Measurements from ENCODE around the gene PHF21A.

The PHF21A gene

DNA sequence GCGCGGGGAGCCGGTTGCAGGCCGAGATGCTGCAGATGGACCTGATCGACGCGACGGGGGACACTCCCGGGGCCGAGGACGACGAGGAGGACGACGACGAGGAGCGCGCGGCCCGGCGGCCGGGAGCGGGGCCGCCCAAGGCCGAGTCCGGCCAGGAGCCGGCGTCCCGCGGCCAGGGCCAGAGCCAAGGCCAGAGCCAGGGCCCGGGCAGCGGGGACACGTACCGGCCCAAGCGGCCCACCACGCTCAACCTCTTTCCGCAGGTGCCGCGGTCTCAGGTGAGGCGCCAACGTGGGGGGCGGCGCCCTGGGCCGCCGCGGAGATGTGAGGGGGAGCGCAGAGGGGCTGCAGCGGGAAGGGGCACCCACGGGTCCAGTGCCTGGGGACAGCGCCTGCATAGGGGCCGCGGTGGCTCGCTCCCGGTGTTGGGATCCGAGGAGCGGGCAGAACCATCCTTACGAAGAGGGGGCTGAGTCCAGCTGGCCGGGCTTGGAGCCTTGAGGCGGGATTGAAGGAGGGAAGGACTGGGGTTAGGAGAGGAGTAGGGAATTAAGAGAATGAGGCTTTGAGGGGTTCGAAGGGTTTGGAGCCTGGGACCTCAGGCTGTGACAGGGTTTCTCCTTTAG lies 221.0 kb downstream of the PHF21A start:
- DNase-seq: peak; percentile 69

DNA sequence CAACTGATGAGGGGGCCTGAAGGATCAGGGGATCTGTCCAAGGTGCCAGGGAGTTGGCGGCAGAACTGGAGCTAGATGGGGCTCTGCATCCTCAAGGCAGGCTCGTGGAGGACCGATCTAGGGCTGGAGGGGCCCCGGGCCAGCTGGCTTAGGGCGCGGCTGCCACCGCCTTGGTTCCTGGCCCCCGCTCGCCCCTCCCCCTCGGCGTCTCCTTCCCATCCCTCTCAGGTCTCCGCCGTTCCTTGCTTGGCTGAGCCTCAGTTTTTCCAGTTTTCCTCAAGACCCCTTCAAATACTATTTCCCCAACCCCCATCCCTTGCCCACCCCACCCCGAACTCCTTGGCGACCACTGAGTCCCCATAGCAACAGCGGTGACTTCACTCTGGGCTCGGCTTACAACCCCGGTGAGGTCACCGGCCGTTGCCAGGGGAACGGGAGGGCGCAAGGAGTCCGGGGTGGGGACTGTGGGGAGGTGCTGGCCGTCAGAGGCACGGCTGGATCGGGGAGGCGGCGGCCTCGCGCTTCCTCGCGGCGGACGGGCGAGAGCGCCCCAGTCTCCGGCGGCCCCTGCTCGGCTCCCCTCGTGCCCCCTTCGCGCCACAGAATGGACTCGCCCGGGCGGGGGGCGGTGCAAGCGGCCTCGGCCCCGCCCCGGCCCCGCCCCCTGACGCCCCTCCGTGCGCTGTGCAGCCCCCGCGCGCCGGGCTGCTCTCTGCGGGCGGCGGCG lies 221.6 kb downstream of the PHF21A start:
- peak; percentile 96 for DNase-seq

GRCh38 chr11:45899086-45899447 lies 222.2 kb downstream of the PHF21A start:
- no peak for DNase-seq

DNA sequence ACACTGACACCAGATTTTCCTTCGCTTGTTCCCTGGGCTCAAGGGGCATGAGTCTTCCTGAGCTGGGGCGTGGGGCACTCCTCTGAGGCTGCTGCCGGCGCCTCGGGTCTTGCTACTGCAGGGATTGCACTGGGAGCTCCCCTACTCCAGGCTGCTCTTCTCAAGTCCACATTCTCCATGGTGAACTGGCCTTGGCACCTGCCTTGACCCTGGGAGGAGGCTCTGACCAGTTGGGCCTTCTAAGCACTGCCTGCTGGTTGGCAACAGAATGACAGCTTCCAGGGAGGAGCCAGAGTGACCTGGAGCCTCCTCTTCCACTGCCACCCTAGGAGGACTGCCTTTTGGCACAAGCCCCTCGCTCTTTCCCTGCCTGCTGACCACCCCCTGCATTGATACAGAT lies 223.7 kb downstream of the PHF21A start:
- DNase-seq: no peak

DNA sequence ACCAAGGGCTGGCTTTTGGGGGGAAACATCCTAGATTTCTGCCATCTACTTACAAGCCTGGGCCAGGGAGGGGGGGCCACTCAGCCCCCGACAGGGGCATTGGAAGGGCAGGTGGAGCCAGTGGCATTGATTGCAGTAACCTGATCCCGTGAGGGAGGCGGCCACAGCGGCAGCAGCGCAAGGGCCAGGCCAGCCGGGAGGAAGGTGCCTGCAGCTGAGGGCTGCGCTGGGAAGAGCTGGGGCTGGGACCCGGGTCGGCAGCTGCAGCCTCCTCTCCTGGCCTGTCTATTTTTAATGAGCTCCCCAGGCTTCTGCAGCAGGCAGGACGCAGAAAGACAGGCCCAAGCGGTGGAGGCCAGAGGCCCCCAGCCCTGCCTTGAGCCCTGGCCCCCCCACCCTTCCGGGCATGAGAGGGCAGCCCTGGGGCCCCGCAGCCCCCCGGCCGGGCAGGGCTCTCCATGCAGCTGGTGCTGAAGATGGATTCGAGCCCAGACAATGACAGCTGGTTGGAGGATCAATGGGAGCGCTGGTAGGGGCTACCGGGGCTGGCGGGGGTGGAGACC lies 224.8 kb downstream of the PHF21A start:
- peak; percentile 85 for DNase-seq

GRCh38 chr11:45895553-45896259 lies 225.5 kb downstream of the PHF21A start:
- no peak for DNase-seq

- no peak for DNase-seq
These were observed 226.6 kb downstream of the PHF21A start for GRCh38 chr11:45894555-45895247.

DNA sequence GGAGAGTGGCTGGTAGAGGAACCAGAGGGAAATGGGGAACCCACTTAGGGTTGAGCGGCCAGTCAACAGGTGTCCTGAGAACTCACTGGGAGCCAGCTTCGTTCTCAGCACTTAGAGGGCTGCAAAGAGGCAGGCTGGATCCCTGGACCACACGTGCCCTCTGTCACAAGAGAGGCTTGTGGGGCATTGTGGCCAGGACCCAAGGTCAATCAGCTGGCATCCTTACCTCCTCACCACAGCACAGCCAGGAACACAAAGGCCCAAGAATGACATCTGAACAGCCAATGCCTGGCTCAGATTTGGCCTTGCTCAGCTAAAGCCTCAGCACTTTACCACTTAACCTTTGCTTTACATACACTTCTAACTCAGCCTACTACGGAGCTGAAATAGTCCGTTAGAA lies 228.4 kb downstream of the PHF21A start:
- DNase-seq: no peak

GRCh38 chr11:45890886-45891550 lies 230.2 kb downstream of the PHF21A start:
- DNase-seq: no peak

DNA sequence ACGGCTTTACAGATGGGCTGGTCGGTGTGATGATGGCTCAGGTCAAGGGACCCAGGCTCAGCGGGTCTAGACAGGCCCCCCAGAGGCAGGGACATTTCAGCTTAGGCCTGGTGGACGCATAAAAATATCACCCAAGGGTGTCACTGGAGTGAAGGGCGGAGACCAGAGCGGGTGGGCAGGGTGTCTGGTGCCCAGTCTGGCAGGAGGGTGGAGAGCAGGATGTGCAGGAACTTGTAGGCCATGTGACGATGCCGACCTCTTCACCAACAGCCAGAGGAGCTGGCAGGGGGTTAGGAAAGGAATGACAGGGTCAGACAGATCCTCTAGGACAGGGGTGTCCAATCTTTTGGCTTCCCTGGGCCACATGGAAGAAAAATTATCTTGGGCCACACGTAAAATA lies 231.3 kb downstream of the PHF21A start:
- DNase-seq: no peak

- no peak for DNase-seq
These were observed 231.7 kb downstream of the PHF21A start for GRCh38 chr11:45889555-45889954.

- DNase-seq: no peak
These were observed 233.7 kb downstream of the PHF21A start for GRCh38 chr11:45887587-45887986.

- peak; percentile 25 for DNase-seq
These were observed 234.3 kb downstream of the PHF21A start for GRCh38 chr11:45886816-45887520.

- peak; percentile 51 for DNase-seq
These were observed 235.1 kb downstream of the PHF21A start for GRCh38 chr11:45885921-45886721.

- DNase-seq: peak; percentile 77
These were observed 235.9 kb downstream of the PHF21A start, which contains the start of gene MAPK8IP1 for GRCh38 chr11:45885274-45885920. TSS of gene MAPK8IP1 (plus strand) at chr11:45885651. CDS start at chr11:45885821, 170 bp downstream.

DNA sequence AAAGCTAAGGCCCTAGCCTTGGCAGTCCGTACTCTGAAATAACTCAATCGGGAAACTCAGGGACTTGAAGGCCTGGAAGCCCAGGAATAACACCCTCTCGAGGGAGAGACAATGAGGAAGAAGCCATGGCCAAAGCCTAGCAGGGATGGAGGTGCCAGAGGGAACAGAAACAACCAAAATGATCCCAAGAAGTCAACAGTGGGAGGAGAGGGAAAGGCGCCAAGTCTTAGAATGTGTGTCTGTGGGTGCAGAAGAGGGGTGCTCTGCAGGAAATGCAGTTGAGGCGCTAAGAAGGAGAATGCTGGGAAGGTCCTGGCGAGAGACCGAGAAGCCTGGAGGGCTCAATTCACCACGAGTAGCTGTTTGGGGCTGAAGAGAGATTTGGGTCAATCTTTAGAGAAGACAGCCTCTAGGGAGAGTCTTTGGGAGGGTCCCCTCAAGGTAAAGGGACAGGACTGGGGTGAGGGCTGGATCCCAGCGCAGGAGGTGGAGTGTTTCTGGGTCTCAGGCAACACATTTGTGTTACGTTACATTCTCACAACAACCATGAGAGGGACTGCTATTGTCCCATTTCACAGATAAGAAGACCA lies 236.6 kb downstream of the PHF21A start:
- DNase-seq: no peak
